GM10266 (cell line): ENCODE results near the gene NOS3.

ENCODE experiments used
- DNase-seq: peaks from one replicate; pipeline ENCODE4 v3.0.0; 2012; ENCODE audit errors: extremely low spot score
- TF ChIP-seq, protein P1 (sequence below): IDR thresholded peaks from 2 replicates; pipeline ENCODE4 v1.5.1; 2012; ENCODE audit warnings: mild to moderate bottlenecking, low read depth; ENCODE audit not compliant: control insufficient read depth, insufficient read depth; ENCODE audit errors: missing control alignments

Gene NOS3

GRCh38 chr7:150983893-150984368, 6.9 kb upstream of the NOS3 start:
- DNase-seq = peak; percentile 63
- TF ChIP-seq, protein P1, sequence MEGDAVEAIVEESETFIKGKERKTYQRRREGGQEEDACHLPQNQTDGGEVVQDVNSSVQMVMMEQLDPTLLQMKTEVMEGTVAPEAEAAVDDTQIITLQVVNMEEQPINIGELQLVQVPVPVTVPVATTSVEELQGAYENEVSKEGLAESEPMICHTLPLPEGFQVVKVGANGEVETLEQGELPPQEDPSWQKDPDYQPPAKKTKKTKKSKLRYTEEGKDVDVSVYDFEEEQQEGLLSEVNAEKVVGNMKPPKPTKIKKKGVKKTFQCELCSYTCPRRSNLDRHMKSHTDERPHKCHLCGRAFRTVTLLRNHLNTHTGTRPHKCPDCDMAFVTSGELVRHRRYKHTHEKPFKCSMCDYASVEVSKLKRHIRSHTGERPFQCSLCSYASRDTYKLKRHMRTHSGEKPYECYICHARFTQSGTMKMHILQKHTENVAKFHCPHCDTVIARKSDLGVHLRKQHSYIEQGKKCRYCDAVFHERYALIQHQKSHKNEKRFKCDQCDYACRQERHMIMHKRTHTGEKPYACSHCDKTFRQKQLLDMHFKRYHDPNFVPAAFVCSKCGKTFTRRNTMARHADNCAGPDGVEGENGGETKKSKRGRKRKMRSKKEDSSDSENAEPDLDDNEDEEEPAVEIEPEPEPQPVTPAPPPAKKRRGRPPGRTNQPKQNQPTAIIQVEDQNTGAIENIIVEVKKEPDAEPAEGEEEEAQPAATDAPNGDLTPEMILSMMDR = no peak

DNA sequence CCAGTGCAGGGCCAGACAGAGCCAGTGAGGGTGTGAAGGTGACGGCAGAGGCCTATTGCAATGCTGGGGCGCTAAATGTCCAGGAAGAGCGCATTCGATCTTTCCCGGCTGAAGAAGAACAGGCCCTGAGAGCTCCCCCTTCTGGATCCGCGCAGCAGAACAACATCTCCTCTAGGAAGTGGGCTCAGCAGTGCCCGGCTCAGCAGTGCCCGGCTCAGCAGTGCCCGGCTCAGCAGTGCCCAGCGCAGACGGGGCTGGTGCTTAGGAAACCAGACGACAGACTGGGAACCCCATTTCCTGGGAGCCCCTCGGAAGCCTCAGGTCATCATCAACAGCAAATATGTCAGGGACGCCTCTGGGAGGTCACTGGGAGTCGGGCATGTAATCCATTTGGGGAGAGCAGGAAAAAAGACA, 4.7 kb upstream of the NOS3 start:
- TF ChIP-seq, protein P1 = peak; percentile 75
- DNase-seq = peak; percentile 70

DNA sequence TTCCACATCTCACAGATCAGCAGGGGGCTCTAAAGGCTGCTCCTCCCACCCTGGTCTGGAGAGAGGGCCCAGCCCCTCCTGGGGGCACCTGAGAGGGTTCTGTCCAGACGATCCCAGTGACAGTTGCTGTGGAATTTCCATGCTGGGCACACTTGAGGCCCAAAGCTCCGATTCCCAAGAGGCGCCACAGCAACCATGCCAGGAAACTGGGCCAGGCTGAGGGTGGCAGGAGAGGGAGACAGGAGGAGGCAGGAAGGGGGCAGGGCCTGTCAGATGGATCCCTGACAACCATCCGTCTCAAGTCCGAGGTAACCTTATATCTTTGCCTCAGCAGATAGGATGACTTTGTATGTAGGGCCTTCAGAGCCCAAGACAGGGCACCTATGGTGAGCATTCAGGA, 4.3 kb upstream of the NOS3 start:
- no peak for DNase-seq
- TF ChIP-seq, protein P1 = no peak

DNA sequence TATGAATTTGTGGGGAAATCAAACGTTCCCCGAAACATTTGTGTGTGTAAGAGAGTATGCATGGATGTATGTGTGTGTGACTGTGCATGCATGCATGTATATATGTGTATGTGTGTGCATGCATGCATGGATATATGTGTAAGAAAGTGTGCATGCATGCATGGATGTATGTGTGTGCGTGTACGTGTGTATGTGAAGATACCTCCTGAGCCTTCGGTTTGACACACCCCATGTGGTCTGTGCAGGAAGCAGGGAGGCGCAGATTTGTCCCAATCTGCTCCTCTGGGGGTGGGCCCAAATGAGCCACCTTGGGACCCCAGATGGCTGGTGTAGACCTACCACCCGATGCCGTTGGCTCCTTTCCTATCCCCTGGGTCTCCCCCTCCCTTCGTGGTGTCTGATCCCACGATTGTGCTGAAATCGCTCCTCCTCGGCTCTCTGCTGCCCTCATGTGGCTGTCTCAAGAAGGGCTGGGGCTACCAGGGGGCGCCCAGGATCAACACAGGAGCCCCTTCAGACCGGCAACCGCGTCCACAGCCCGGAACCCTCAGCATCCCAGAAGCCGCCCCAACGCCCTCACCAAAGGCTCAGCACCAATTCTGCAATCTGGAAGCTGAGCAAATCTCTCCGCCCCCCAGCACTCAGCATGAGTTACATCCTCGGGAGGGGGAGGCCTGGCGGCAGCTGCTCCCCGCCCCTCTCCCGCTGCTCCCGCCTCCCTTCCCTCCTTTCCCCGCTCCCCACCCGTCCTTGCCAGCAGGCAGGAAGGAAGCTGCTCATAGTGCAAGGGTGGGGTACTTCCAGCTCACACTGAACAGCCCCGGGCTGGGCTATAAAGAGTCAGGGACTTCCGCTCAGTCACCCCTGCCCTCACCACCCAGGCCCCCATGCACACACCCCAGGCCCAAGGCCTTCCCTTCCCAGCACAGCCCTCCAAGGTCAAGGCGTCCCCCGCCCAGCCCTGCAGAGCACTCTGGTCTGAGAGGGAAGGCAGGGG, 2.3 kb upstream of the NOS3 start:
- DNase-seq = peak; percentile 83
- TF ChIP-seq, protein P1 = peak; percentile 77

GRCh38 chr7:150989456-150989855, 1.4 kb upstream of the NOS3 start:
- no peak for DNase-seq
- TF ChIP-seq, protein P1 = no peak

DNA sequence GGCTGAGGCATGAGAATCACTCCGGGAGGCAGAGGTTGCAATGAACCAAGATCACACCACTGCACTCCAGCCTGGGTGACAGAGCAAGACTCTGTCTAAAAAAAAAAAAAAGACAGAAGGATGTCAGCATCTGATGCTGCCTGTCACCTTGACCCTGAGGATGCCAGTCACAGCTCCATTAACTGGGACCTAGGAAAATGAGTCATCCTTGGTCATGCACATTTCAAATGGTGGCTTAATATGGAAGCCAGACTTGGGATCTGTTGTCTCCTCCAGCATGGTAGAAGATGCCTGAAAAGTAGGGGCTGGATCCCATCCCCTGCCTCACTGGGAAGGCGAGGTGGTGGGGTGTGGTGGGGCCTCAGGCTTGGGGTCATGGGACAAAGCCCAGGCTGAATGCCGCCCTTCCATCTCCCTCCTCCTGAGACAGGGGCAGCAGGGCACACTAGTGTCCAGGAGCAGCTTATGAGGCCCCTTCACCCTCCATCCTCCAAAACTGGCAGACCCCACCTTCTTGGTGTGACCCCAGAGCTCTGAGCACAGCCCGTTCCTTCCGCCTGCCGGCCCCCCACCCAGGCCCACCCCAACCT, 1.3 kb downstream of the NOS3 start:
- TF ChIP-seq, protein P1 = no peak
- DNase-seq = no peak
